RWPE1 (cell line): ENCODE results near the gene METTL16.

Experiments used
- CTCF ChIA-PET: fragments of 350-600 bp; sonication (Branson Sonifier 250); formaldehyde crosslinking; extraction: SDS; loops from one replicate; lab custom pipeline; 2021; lab: Yijun Ruan, JAX
- POLR2A ChIA-PET: fragments of 400-600 bp; formaldehyde crosslinking; extraction: SDS; loops from one replicate; lab custom pipeline; 2020; ENCODE audit warnings: antibody characterized with exemption; ENCODE audit not compliant: low non-redundant PET; lab: Yijun Ruan, JAX
- DNase-seq: peaks from one replicate; pipeline ENCODE4 v3.0.0; 2012; ENCODE audit warnings: low spot score
- H3K27ac ChIP-seq: fragments of 450-650 bp; 2 replicates; pipeline ENCODE4 v1.5.1; 2017
- CTCF ChIP-seq: fragments of 450-650 bp; conservative IDR thresholded peaks from 2 replicates; pipeline ENCODE4 v1.5.1; 2017; ENCODE audit warnings: low read depth, mild to moderate bottlenecking

Gene METTL16

GRCh38 chr17:2378905-2379304, 132.8 kb downstream of the METTL16 start:
- no peak for DNase-seq
- H3K27ac ChIP-seq = peak overlapping the region; percentile 99
- ChIA-PET POLR2A (no interaction called here), CTCF (interaction anchor here (0.7 to 1.2 kb wide), 2 partner anchors 37 to 490 kb away, joined by 4 to 5 read pairs; no protein-coding TSS in a partner anchor)
- no peak for TF ChIP-seq CTCF

GRCh38 chr17:2377659-2378058, 134.0 kb downstream of the METTL16 start:
- no peak for DNase-seq
- CTCF ChIA-PET = no interaction called here
- TF ChIP-seq CTCF = no peak
- H3K27ac ChIP-seq = peak overlapping the region; percentile 99
- POLR2A ChIA-PET = no interaction called here

GRCh38 chr17:2376107-2376506, 135.6 kb downstream of the METTL16 start:
- ChIA-PET POLR2A (no interaction called here), CTCF (interaction anchor here (0.7 kb wide), 1 partner anchor 47 kb away, joined by 3 read pairs; no protein-coding TSS in a partner anchor)
- DNase-seq = no peak
- H3K27ac ChIP-seq = peak overlapping the region; percentile 99; the same call in 1 of the 2 replicates
- TF ChIP-seq CTCF = no peak

- ChIA-PET POLR2A (no interaction called here), CTCF (no interaction called here)
- TF ChIP-seq CTCF = no peak
- H3K27ac ChIP-seq = peak overlapping the region; percentile 17
- no peak for DNase-seq
These were observed 136.3 kb downstream of the METTL16 start for GRCh38 chr17:2375406-2375805.

- peak overlapping the region; percentile 17 for H3K27ac ChIP-seq
- no peak for TF ChIP-seq CTCF
- DNase-seq = peak; percentile 19
- ChIA-PET CTCF (interaction anchor here (1.0 kb wide), 1 partner anchor 22 kb away, joined by 4 read pairs; no protein-coding TSS in a partner anchor), POLR2A (no interaction called here)
These were observed 137.0 kb downstream of the METTL16 start for GRCh38 chr17:2374549-2375285.

GRCh38 chr17:2373179-2373578, 138.5 kb downstream of the METTL16 start:
- POLR2A ChIA-PET = no interaction called here

More at GRCh38 chr17:2373179-2373578, 138.5 kb downstream of the METTL16 start:
- DNase-seq = no peak
- CTCF ChIA-PET = no interaction called here
- H3K27ac ChIP-seq = no peak overlapping the region
- TF ChIP-seq CTCF = no peak
